CD4-positive, alpha-beta T cell treated with Interleukin-15 for 4 hours (primary cell): ENCODE measurements around the gene RASSF3.
"Not testable (repeated sequence)": the region's sequence is repeated elsewhere in the genome, so short reads cannot be mapped to it uniquely, and the experiment has no call there.

ENCODE experiments used
- DNase-seq: peaks from one replicate; pipeline ENCODE4 v3.0.0-alpha.2; 2020; ENCODE audit warnings: low spot score

RASSF3 gene, protein sequence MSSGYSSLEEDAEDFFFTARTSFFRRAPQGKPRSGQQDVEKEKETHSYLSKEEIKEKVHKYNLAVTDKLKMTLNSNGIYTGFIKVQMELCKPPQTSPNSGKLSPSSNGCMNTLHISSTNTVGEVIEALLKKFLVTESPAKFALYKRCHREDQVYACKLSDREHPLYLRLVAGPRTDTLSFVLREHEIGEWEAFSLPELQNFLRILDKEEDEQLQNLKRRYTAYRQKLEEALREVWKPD

GRCh38 chr12:64610079-64610659, at the start of gene RASSF3:
RASSF3 (plus strand) TSS chr12:64610495; CDS start chr12:64610633, 138 bp downstream.
- DNase-seq: peak; percentile 72

- no peak for DNase-seq
Measured at GRCh38 chr12:64561302-64562136, 48.8 kb upstream of the RASSF3 start.

DNA sequence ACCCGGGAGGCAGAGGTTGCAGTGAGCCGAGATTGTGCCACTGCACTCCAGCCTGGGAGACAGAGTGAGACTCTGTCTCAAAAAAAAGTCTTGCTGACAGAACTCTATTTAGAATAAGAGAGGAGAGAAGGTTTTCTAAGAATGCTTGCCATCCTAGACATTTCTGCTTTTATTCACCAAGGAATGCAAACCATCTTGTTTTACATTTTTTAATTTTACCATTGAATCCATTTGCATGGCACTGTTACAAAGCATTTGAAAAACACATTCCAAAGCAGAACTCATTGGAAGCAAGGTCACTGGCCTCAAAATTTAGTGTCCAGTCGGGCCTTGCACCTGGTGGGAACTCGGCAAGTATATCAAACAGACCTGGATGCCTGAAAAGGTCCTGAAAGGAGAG, 44.2 kb upstream of the RASSF3 start:
- DNase-seq: no peak

GRCh38 chr12:64566831-64567517, 43.3 kb upstream of the RASSF3 start:
- DNase-seq: no peak

DNA sequence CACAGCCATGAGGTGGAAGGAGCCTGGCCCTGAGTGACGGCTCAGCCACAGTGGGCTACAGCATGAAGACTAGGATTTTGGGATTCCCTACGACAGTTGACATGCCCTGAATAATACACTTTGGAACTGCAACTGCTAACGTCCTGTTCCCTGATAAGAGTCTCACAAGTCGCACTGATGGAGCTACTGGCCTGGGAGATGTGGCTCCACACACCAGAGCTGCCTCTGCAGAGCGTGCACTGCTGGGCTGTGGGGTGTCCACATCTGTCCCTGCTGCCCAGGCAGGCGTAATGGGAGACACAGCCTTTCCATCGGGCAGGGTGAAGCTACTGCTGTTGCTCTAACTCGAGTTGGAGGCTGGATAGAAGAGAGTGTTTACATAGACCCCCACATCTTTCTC, 42.7 kb upstream of the RASSF3 start:
- DNase-seq: no peak

DNA sequence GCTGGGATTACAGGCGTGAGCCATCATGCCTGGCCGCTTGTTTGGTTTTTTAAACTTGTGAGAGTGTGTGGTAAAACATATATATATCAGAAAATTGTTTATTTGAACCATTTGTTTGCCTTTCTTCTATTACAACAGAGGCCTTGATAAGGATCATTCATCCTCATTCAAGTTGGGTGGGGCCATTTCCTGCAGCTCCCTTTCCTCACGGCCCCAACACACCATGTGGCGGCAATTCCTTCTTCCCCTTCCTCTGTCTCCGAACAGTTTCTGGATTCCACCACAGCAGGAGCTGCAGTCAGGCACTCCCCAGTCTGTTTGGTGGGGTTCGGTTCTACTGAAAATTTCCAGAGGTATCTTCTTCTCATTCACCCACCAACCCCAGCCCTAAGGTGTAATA, 42.0 kb upstream of the RASSF3 start:
- no peak for DNase-seq

GRCh38 chr12:64569923-64570691, 40.2 kb upstream of the RASSF3 start:
- DNase-seq: no peak

GRCh38 chr12:64571411-64571810, 38.9 kb upstream of the RASSF3 start:
- no peak for DNase-seq

DNA sequence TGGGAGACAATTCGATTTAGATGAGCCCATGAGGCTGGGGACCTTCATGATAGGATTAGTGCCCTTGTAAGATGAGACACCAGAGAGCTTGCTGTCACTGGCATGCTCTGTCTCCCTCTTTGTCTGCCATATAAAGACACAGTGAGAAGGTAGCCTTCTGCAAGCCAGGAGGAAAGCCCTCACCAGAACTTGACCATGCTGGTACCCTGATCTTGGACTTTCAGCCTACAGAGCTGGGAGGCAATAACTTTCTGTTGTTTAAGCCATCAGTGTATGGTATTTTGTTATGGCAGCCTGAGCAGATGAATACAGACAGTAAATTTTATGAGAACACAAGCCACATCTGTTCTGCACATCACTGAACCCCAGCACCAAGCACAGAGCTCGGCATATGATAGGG, 38.1 kb upstream of the RASSF3 start:
- no peak for DNase-seq

- DNase-seq: no peak
Measured at GRCh38 chr12:64574837-64575236, 35.5 kb upstream of the RASSF3 start.

- DNase-seq: no peak
Measured at GRCh38 chr12:64577046-64577445, 33.2 kb upstream of the RASSF3 start.

GRCh38 chr12:64578566-64578965, 31.7 kb upstream of the RASSF3 start:
- no peak for DNase-seq

DNA sequence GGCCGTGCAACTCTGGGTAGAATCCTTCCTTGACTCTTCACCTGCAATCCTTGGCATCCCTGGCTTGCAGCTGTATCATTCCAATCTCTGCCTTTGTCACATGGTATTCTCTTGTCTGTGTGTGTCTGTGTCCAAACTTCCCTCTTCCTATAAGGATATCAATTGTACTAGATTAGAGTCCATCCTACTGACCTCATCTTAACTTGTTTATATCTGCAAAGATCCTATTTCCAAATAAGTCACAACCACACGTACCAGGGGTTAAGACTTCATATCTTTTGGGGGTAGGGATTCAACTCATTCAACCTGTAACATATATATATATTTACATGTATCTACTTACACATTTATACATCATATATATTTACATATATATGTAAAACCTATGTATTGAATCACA, 29.6 kb upstream of the RASSF3 start:
- DNase-seq: no peak

GRCh38 chr12:64582114-64582513, 28.2 kb upstream of the RASSF3 start:
- DNase-seq: no peak

GRCh38 chr12:64582862-64583261, 27.4 kb upstream of the RASSF3 start:
- no peak for DNase-seq

DNA sequence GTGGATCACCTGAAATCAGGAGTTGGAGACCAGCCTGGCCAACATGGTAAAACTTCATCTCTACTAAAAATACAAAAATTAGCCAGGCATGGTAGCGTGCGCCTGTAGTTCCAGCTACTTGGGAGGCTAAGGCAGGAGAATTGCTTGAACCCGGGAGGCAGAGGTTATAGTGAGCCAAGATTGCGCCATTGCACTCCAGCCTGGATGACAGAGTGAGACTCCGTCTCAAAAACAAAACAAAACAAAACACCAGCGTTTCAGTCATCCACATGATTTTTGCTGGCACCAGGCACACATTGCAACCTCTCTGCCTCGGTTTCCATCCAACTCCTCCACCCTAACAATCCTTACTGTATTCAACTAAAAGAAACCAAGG, 26.9 kb upstream of the RASSF3 start:
- DNase-seq: not testable (repeated sequence)

DNA sequence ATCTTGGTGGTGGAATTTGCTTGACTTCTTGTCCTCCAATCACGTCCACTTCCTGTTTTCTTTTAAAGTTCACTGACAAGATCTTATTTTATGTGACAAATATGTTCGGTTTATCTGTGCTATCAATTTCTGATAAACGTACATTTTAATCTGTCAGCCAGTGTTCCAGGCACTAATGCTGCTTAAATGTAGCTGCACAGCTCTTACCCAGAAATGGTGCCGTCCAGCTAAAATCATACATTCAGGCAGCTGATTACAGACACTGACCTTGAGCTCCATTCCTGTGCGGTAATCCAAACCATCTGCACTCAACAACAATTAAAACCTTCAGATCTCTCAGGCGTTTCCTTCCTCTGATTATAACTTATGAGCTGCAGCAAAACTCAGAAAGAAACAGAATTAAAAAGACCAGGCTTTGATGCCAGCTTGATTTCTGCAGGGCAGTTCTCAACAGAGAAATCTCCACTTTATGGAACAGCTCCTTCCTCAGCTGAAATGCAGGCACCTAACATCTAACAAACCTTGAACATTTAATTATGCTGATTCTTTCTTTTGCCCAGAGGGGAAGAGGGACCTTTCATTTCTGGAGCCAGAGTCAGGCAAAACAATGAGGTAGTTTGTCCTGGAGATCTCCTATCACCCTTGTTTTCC, 26.4 kb upstream of the RASSF3 start:
- no peak for DNase-seq

- DNase-seq: no peak
Measured at GRCh38 chr12:64585104-64585503, 25.2 kb upstream of the RASSF3 start.

DNA sequence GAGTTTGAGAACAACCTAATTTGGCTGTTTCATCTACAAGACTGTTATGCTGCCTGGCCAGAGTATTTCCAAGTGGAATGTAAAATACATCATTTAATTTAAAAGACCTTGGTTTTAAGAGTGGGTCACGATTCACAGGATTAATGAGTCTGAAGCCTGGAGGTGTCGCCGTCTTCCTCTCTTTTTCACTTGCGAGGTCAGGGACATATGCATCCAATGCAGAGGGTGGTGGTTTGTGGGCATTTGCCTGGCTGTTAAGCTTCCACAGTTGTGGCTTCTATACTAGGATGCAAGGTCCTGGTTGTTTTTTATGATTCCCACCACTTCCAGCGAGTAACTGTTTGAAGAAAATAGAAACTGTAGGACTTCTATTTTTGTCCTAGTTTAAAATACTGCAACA, 22.8 kb upstream of the RASSF3 start:
- no peak for DNase-seq

DNA sequence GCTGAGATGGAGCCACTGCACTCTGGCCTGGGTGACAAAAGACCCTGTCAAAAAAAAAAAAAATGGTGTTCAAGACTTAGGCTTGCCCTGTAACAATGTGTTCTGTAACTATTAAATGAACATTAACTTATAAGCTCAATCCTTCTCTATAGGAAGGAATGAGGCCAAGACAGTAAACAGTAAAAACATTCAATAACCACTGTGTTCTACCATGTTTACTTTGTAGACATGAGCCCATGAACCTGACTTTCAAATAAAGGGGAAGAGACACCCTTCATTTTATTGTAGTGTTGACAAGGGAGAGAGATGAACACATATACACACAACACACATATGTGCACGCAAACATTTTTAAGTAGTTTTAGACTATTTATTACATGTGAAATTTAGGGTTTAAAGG, 20.1 kb upstream of the RASSF3 start:
- no peak for DNase-seq
